MM.1S (cell line): ENCODE results near the gene ENG.

Experiments
- DNase-seq: peaks from one replicate; pipeline ENCODE4 v3.0.0-alpha.2; 2015
- H2AFZ ChIP-seq: fragments of 300-600 bp; sonication (generic); 2 replicates; pipeline ENCODE4 v1.6.0; 2016; ENCODE audit warnings: antibody characterized with exemption, low read length
- H3F3A ChIP-seq: fragments of 300-600 bp; sonication (generic); 2 replicates; pipeline ENCODE4 v1.6.1; 2016; ENCODE audit warnings: mild to moderate bottlenecking, antibody characterized with exemption, low read length, moderate library complexity, mixed read lengths; ENCODE audit not compliant: insufficient read depth
- H3K27ac ChIP-seq: fragments of 300-600 bp; sonication (generic); 2 replicates; pipeline ENCODE4 v1.5.1; 2016; ENCODE audit warnings: mild to moderate bottlenecking, low read length
- H3K27me3 ChIP-seq: fragments of 300-600 bp; sonication (generic); replicated peaks from 2 replicates; pipeline ENCODE4 v1.6.0; 2016; ENCODE audit warnings: low read length; ENCODE audit not compliant: insufficient read depth
- H3K36me3 ChIP-seq: fragments of 300-600 bp; sonication (generic); replicated peaks from 2 replicates; pipeline ENCODE4 v1.6.1; 2016; ENCODE audit warnings: mild to moderate bottlenecking, low read length, mixed read lengths; ENCODE audit not compliant: insufficient read depth
- H3K4me1 ChIP-seq: fragments of 300-600 bp; sonication (generic); 2 replicates; pipeline ENCODE4 v1.6.1; 2016; ENCODE audit warnings: low read length, mixed read lengths
- H3K4me2 ChIP-seq: fragments of 300-600 bp; sonication (generic); 2 replicates; pipeline ENCODE4 v1.6.0; 2016; ENCODE audit warnings: low read depth, low read length
- H3K4me3 ChIP-seq: fragments of 300-600 bp; sonication (generic); 2 replicates; pipeline ENCODE4 v1.5.1; 2016; ENCODE audit warnings: low read length, mixed read lengths
- H3K79me2 ChIP-seq: fragments of 300-600 bp; sonication (generic); 2 replicates; pipeline ENCODE4 v1.6.1; 2016; ENCODE audit warnings: mixed run types, low read length, mixed read lengths
- H3K9ac ChIP-seq: fragments of 300-600 bp; sonication (generic); 2 replicates; pipeline ENCODE4 v1.6.1; 2016; ENCODE audit warnings: low read length, mixed read lengths
- H3K9me2 ChIP-seq: fragments of 300-600 bp; sonication (generic); replicated peaks from 2 replicates; pipeline ENCODE4 v1.6.1; 2016; ENCODE audit warnings: mild to moderate bottlenecking, low read length, mixed read lengths; ENCODE audit not compliant: insufficient read depth
- H3K9me3 ChIP-seq: fragments of 300-600 bp; sonication (generic); replicated peaks from 2 replicates; pipeline ENCODE4 v1.6.1; 2016; ENCODE audit warnings: mild to moderate bottlenecking, low read length, mixed read lengths; ENCODE audit not compliant: insufficient read depth
- H4K20me1 ChIP-seq: fragments of 300-600 bp; sonication (generic); 2 replicates; pipeline ENCODE4 v1.6.1; 2016; ENCODE audit warnings: mild to moderate bottlenecking, low read length, moderate library complexity, mixed read lengths; ENCODE audit not compliant: insufficient read depth
- EZH2 ChIP-seq: fragments of 300-600 bp; sonication (generic); optimal IDR thresholded peaks from 2 replicates; pipeline ENCODE3; 2017; ENCODE audit warnings: low read depth, mild to moderate bottlenecking, antibody characterized with exemption, low read length, mixed read lengths
- EZH2phosphoT487 ChIP-seq: fragments of 300-600 bp; sonication (generic); IDR thresholded peaks from 2 replicates; pipeline ENCODE4 v1.6.1; 2018; ENCODE audit warnings: antibody characterized with exemption, low read length
- TF ChIP-seq, protein P1 (sequence below): fragments of 300-600 bp; sonication (generic); IDR thresholded peaks from 2 replicates; pipeline ENCODE4 v1.5.1; 2016; ENCODE audit warnings: antibody characterized with exemption, low read length, mixed read lengths

ENG gene

GRCh38 chr9:127805620-127806019 is 48.8 kb downstream of the ENG start:
- Histone ChIP-seq H3K9me3 (no peaks in the 10 kb centered on the region), H3K27me3 (no peaks in the 10 kb centered on the region), H3K4me1 (peaks cover 12% of the 10 kb centered on the region), H3K27ac (no peak overlapping the region), H4K20me1 (no peaks in the 10 kb centered on the region), H3K9ac (no peak overlapping the region), H3F3A (peaks cover 8% of the 10 kb centered on the region), H3K9me2 (no peaks in the 10 kb centered on the region), H3K4me2 (no peak overlapping the region), H3K36me3 (no peaks in the 10 kb centered on the region; the same call in 1 of the 2 replicates), H3K4me3 (no peak overlapping the region), H3K79me2 (peaks cover 40% of the 10 kb centered on the region), H2AFZ (no peak overlapping the region)
- DNase-seq = peak; percentile 36
- no peak for TF ChIP-seq EZH2
- TF ChIP-seq, protein P1, sequence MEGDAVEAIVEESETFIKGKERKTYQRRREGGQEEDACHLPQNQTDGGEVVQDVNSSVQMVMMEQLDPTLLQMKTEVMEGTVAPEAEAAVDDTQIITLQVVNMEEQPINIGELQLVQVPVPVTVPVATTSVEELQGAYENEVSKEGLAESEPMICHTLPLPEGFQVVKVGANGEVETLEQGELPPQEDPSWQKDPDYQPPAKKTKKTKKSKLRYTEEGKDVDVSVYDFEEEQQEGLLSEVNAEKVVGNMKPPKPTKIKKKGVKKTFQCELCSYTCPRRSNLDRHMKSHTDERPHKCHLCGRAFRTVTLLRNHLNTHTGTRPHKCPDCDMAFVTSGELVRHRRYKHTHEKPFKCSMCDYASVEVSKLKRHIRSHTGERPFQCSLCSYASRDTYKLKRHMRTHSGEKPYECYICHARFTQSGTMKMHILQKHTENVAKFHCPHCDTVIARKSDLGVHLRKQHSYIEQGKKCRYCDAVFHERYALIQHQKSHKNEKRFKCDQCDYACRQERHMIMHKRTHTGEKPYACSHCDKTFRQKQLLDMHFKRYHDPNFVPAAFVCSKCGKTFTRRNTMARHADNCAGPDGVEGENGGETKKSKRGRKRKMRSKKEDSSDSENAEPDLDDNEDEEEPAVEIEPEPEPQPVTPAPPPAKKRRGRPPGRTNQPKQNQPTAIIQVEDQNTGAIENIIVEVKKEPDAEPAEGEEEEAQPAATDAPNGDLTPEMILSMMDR = peak; percentile 50

GRCh38 chr9:127803507-127804352 is 50.7 kb downstream of the ENG start:
- peak overlapping the region; percentile 93 for H3K9ac ChIP-seq
- no peaks in the 10 kb centered on the region for H3K9me2 ChIP-seq
- H3K36me3 ChIP-seq = no peaks in the 10 kb centered on the region; the same call in 1 of the 2 replicates
- H3K27ac ChIP-seq = peak overlapping the region; percentile 75; the same call in 1 of the 2 replicates
- no peaks in the 10 kb centered on the region for H4K20me1 ChIP-seq
- H3K27me3 ChIP-seq = no peaks in the 10 kb centered on the region
- peaks cover 12% of the 10 kb centered on the region for H3K4me1 ChIP-seq
- TF ChIP-seq EZH2phosphoT487 (no peak), EZH2 (no peak)
- TF ChIP-seq, protein P1 = no peak
- H3K9me3 ChIP-seq = no peaks in the 10 kb centered on the region
- peak overlapping the region; percentile 83 for H3K4me3 ChIP-seq
- peaks cover 40% of the 10 kb centered on the region for H3K79me2 ChIP-seq
- H3F3A ChIP-seq = peaks cover 8% of the 10 kb centered on the region
- H3K4me2 ChIP-seq = peak overlapping the region; percentile 87
- DNase-seq = peak; percentile 51
- H2AFZ ChIP-seq = peak overlapping the region; percentile 65

- peak within 1 kb of the TSS; percentile 93 for H3K9ac ChIP-seq
- H3K9me3 ChIP-seq = no peaks in the 10 kb centered on the region
- H3K79me2 ChIP-seq = peaks cover 40% of the 10 kb centered on the region
- DNase-seq = peak; percentile 84
- TF ChIP-seq EZH2phosphoT487 = no peak
- TF ChIP-seq, protein P1 = 0 out of 2 replicates have a peak, but pooled peaks have one; percentile 9
- H4K20me1 ChIP-seq = no peaks in the 10 kb centered on the region
- peak within 1 kb of the TSS; percentile 75 for H3K27ac ChIP-seq
- H3K4me1 ChIP-seq = peaks cover 12% of the 10 kb centered on the region
- no peaks in the 10 kb centered on the region for H3K9me2 ChIP-seq
- H3K27me3 ChIP-seq = no peaks in the 10 kb centered on the region
- H2AFZ ChIP-seq = peak within 1 kb of the TSS; percentile 86
- peaks cover 8% of the 10 kb centered on the region for H3F3A ChIP-seq
- peak within 1 kb of the TSS; percentile 87 for H3K4me2 ChIP-seq
- H3K36me3 ChIP-seq = no peaks in the 10 kb centered on the region; the same call in 1 of the 2 replicates
- peak within 1 kb of the TSS; percentile 83 for H3K4me3 ChIP-seq
These were observed 51.6 kb downstream of the ENG start, which contains the start of gene FPGS for GRCh38 chr9:127802576-127803443. Gene FPGS (plus strand): TSS chr9:127802882. CDS start chr9:127802925, 43 bp downstream.
